HEK293 (cell line): ENCODE results near the gene MBOAT7.

Experiments used
- CTCF ChIA-PET: fragments of 350-600 bp; formaldehyde crosslinking; extraction: SDS; loops from one replicate; lab custom pipeline; 2021; ENCODE audit warnings: antibody characterized with exemption; lab: Yijun Ruan, JAX
- POLR2A ChIA-PET: fragments of 300-600 bp; formaldehyde crosslinking; extraction: SDS; loops from one replicate; lab custom pipeline; 2020; ENCODE audit warnings: antibody characterized with exemption, inconsistent platforms; lab: Yijun Ruan, JAX
- H3K27ac ChIP-seq: fragments of 200-500 bp; sonication (Bioruptor generic); 2 replicates; pipeline ENCODE4 v1.5.1; 2014; ENCODE audit warnings: low read depth, low read length, control low read depth, inconsistent platforms; ENCODE audit errors: extremely low read depth
- H3K36me3 ChIP-seq, 2 experiments: fragments of 200-500 bp in 1 of 2; sonication (Bioruptor generic) in 1 of 2; 1 replicate in 1 of 2; 2 replicates in 1 of 2; pipeline ENCODE4 v1.5.1; 2014 to 2017; ENCODE audit warnings: inconsistent platforms in 2 of 2, low read length in 2 of 2; ENCODE audit not compliant: control insufficient read depth in 2 of 2, insufficient read depth in 1 of 2
- H3K4me1 ChIP-seq: fragments of 200-500 bp; sonication (Bioruptor generic); 2 replicates; pipeline ENCODE4 v1.5.1; 2014; ENCODE audit warnings: mild to moderate bottlenecking, low read length, inconsistent platforms; ENCODE audit not compliant: control insufficient read depth, insufficient read depth
- H3K4me3 ChIP-seq: 2 replicates; pipeline ENCODE4 v1.5.1; 2011; ENCODE audit warnings: low read depth, mild to moderate bottlenecking, control low read depth, low read length, moderate library complexity
- H3K9me3 ChIP-seq: fragments of 200-500 bp; sonication (Bioruptor generic); 2 replicates; pipeline ENCODE4 v1.5.1; 2014; ENCODE audit warnings: low read depth, low read length, inconsistent platforms; ENCODE audit not compliant: control insufficient read depth, insufficient read depth
- KLF8 ChIP-seq: fragments of 450-650 bp; formaldehyde crosslinking; IDR thresholded peaks from 2 replicates; pipeline ENCODE4 v1.5.1; 2016; ENCODE audit warnings: missing biosample characterization, missing genetic modification characterization
- PRDM4 ChIP-seq: fragments of 450-650 bp; formaldehyde crosslinking; IDR thresholded peaks from 2 replicates; pipeline ENCODE4 v1.5.1; 2017; ENCODE audit warnings: missing biosample characterization, missing genetic modification characterization
- SP3 ChIP-seq: fragments of 450-650 bp; formaldehyde crosslinking; IDR thresholded peaks from 2 replicates; pipeline ENCODE4 v1.5.1; 2016; ENCODE audit warnings: missing biosample characterization, missing genetic modification characterization
- ZBTB7A ChIP-seq: fragments of 450-650 bp; formaldehyde crosslinking; IDR thresholded peaks from 2 replicates; pipeline ENCODE4 v1.5.1; 2016; ENCODE audit warnings: low read depth, missing biosample characterization, missing genetic modification characterization
- ZIC2 ChIP-seq: fragments of 450-650 bp; formaldehyde crosslinking; IDR thresholded peaks from 2 replicates; pipeline ENCODE4 v1.5.1; 2016; ENCODE audit warnings: missing biosample characterization, missing genetic modification characterization
- ZNF133 ChIP-seq: fragments of 450-650 bp; formaldehyde crosslinking; IDR thresholded peaks from 2 replicates; pipeline ENCODE4 v1.5.1; 2016; ENCODE audit warnings: missing biosample characterization, missing genetic modification characterization
- ZNF274 ChIP-seq, 2 experiments: fragments of 200-500 bp in 1 of 2; fragments of 450-650 bp in 1 of 2; sonication (Bioruptor generic) in 1 of 2; formaldehyde crosslinking in 1 of 2; IDR thresholded peaks; 2 replicates each; pipeline versions ENCODE4 v1.5.1 to v1.6.1; 2014 to 2016; ENCODE audit warnings: borderline replicate concordance in 1 of 2, inconsistent platforms in 1 of 2, low read length in 1 of 2, missing biosample characterization in 1 of 2, missing genetic modification characterization in 1 of 2
- ZNF335 ChIP-seq: fragments of 450-650 bp; formaldehyde crosslinking; conservative IDR thresholded peaks from 2 replicates; pipeline ENCODE4 v1.5.1; 2016; ENCODE audit warnings: missing biosample characterization, missing genetic modification characterization
- ZNF433 ChIP-seq: fragments of 450-650 bp; formaldehyde crosslinking; IDR thresholded peaks from 2 replicates; pipeline ENCODE4 v1.5.1; 2016; ENCODE audit warnings: missing biosample characterization, missing genetic modification characterization, low read depth
- ZNF513 ChIP-seq: fragments of 450-650 bp; IDR thresholded peaks from 2 replicates; pipeline ENCODE4 v1.5.1; 2018; ENCODE audit warnings: missing biosample characterization, missing genetic modification characterization
- ZNF518A ChIP-seq: fragments of 450-650 bp; formaldehyde crosslinking; conservative IDR thresholded peaks from 2 replicates; pipeline ENCODE4 v1.5.1; 2016; ENCODE audit warnings: low read depth, missing biosample characterization, missing genetic modification characterization
- ZNF529 ChIP-seq: fragments of 450-650 bp; formaldehyde crosslinking; IDR thresholded peaks from 2 replicates; pipeline ENCODE4 v1.5.1; 2017; ENCODE audit warnings: missing genetic modification characterization, missing biosample characterization; ENCODE audit not compliant: insufficient replicate concordance
- ZNF549 ChIP-seq: fragments of 450-650 bp; IDR thresholded peaks from 2 replicates; pipeline ENCODE4 v1.5.1; 2018; ENCODE audit warnings: missing biosample characterization, missing genetic modification characterization, mild to moderate bottlenecking, inconsistent platforms, moderate library complexity
- ZNF580 ChIP-seq: fragments of 450-650 bp; formaldehyde crosslinking; IDR thresholded peaks from 2 replicates; pipeline ENCODE4 v1.5.1; 2016; ENCODE audit warnings: missing biosample characterization, missing genetic modification characterization
- ZNF639 ChIP-seq: fragments of 450-650 bp; formaldehyde crosslinking; IDR thresholded peaks from 2 replicates; pipeline ENCODE4 v1.5.1; 2016; ENCODE audit warnings: missing biosample characterization, missing genetic modification characterization
- ZNF76 ChIP-seq: fragments of 450-650 bp; formaldehyde crosslinking; IDR thresholded peaks from 2 replicates; pipeline ENCODE4; 2016; ENCODE audit warnings: low read depth, missing biosample characterization, missing genetic modification characterization, borderline replicate concordance
- ZNF768 ChIP-seq: fragments of 450-650 bp; formaldehyde crosslinking; IDR thresholded peaks from 2 replicates; pipeline ENCODE4 v1.5.1; 2018; ENCODE audit warnings: missing biosample characterization, mild to moderate bottlenecking, missing genetic modification characterization
- ZNF792 ChIP-seq: fragments of 450-650 bp; formaldehyde crosslinking; IDR thresholded peaks from 2 replicates; pipeline ENCODE4 v1.5.1; 2016; ENCODE audit warnings: missing biosample characterization, missing genetic modification characterization
- ZNF837 ChIP-seq: fragments of 450-650 bp; formaldehyde crosslinking; IDR thresholded peaks from 2 replicates; pipeline ENCODE4 v1.5.1; 2016; ENCODE audit warnings: missing biosample characterization, missing genetic modification characterization
- ZXDB ChIP-seq: fragments of 450-650 bp; formaldehyde crosslinking; IDR thresholded peaks from 2 replicates; pipeline ENCODE4 v1.5.1; 2016; ENCODE audit warnings: missing biosample characterization, missing genetic modification characterization

MBOAT7 gene

GRCh38 chr19:54178581-54179261 lies 10.7 kb downstream of the MBOAT7 start:
- TF ChIP-seq ZNF529: no peak
- TF ChIP-seq ZNF76: peak; percentile 96
- TF ChIP-seq KLF8 (tag by site-specific recombination): 0 out of 2 replicates have a peak, but pooled peaks have one; percentile 35
- peak; percentile 31; the same call in 1 of the 2 replicates for TF ChIP-seq ZNF580
- peak; percentile 45; the same call in 1 of the 2 replicates for TF ChIP-seq ZXDB
- 0 out of 2 replicates have a peak, but pooled peaks have one; percentile 20 for TF ChIP-seq SP3 (tag by site-specific recombination)
- no peak for TF ChIP-seq ZNF837 (tag by site-specific recombination)
- TF ChIP-seq ZNF274 (IDR thresholded peaks at IDR 0.05; ENCODE audit: low read length): no peak
- no peak for TF ChIP-seq ZNF274 (tag by site-specific recombination; IDR thresholded peaks at IDR 0.05; ENCODE audit: borderline replicate concordance)
- TF ChIP-seq ZNF335 (tag by site-specific recombination): no peak
- no peak for TF ChIP-seq ZNF639
- H3K27ac ChIP-seq: no peak overlapping the region
- no peaks in the 10 kb centered on the region for H3K9me3 ChIP-seq
- CTCF ChIA-PET: interaction anchor here (2.0 to 2.3 kb wide), 2 partner anchors 8 to 11 kb away, joined by 13 to 15 read pairs; partner anchors contain the start of gene MBOAT7
- no peaks in the 10 kb centered on the region for H3K4me1 ChIP-seq
- POLR2A ChIA-PET: interaction anchor here (10.2 kb wide), 1 partner anchor 11 kb away, joined by 90 read pairs; the partner anchor contains the start of genes MBOAT7 and TSEN34
- peaks cover 14 to 37% of the 10 kb centered on the region in 2 experiments; a peak in 2 of 3 replicates for H3K36me3 ChIP-seq
- H3K4me3 ChIP-seq: no peak overlapping the region

- peaks cover 11 to 18% of the 10 kb centered on the region in 2 experiments; a peak in 2 of 3 replicates for H3K36me3 ChIP-seq
- H3K27ac ChIP-seq: no peak overlapping the region
- no peaks in the 10 kb centered on the region for H3K9me3 ChIP-seq
- ChIA-PET CTCF (interaction anchor here (0.5 to 1.5 kb wide), 6 partner anchors 13 to 165 kb away, joined by 3 to 7 read pairs (median 4); partner anchors contain the start of gene LILRA4), POLR2A (interaction anchor here (1.8 to 10.2 kb wide), 5 partner anchors 10 to 37 kb away, joined by 5 to 90 read pairs (median 17); partner anchors contain the start of genes CNOT3, LENG1, MBOAT7 and RPS9)
- no peak overlapping the region for H3K4me3 ChIP-seq
- no peaks in the 10 kb centered on the region for H3K4me1 ChIP-seq
- no peak for TF ChIP-seq ZNF133 (tag by site-specific recombination)
- no peak for TF ChIP-seq ZNF433
- TF ChIP-seq ZIC2: no peak
- TF ChIP-seq ZBTB7A (tag by site-specific recombination): no peak
- TF ChIP-seq PRDM4 (tag by site-specific recombination): no peak
- no peak for TF ChIP-seq ZNF768
- TF ChIP-seq ZNF549 (tag by site-specific recombination): no peak
- TF ChIP-seq ZNF274 (IDR thresholded peaks at IDR 0.05; ENCODE audit: low read length): no peak
- TF ChIP-seq ZNF274 (tag by site-specific recombination; IDR thresholded peaks at IDR 0.05; ENCODE audit: borderline replicate concordance): no peak
- no peak for TF ChIP-seq ZNF518A (tag by site-specific recombination)
- TF ChIP-seq ZNF513 (tag by site-specific recombination): no peak
- TF ChIP-seq ZNF792 (tag by site-specific recombination): no peak
Observed at GRCh38 chr19:54173951-54174834, 15.2 kb downstream of the MBOAT7 start.
